ENCODE data around the gene METAP1. TPM values are rescaled to one million over a fixed set of nuclear protein-coding genes. Genes with fewer than 3 reads are reported as not detected.
"Not testable (repeated sequence)": the region's sequence is repeated elsewhere in the genome, so short reads cannot be mapped to it uniquely, and the experiment has no call there.

Gene METAP1
- 18.3 and 20.3 TPM in 2 replicates for total RNA-seq

- peak; percentile 68 to 93 for DNase-seq (ENCODE audit: low read depth in 2 of 2)
Measured at GRCh38 chr4:98995183-98996055, at the start of gene METAP1. Gene METAP1 (plus strand): TSS chr4:98995721. CDS start chr4:98995754, 33 bp downstream.

- DNase-seq (ENCODE audit: low read depth in 2 of 2) = no peak
Measured at GRCh38 chr4:98946359-98946758, 49.2 kb upstream of the METAP1 start.

- DNase-seq (ENCODE audit: low read depth in 2 of 2) = no peak
Measured at GRCh38 chr4:98950925-98951324, 44.6 kb upstream of the METAP1 start.

DNA sequence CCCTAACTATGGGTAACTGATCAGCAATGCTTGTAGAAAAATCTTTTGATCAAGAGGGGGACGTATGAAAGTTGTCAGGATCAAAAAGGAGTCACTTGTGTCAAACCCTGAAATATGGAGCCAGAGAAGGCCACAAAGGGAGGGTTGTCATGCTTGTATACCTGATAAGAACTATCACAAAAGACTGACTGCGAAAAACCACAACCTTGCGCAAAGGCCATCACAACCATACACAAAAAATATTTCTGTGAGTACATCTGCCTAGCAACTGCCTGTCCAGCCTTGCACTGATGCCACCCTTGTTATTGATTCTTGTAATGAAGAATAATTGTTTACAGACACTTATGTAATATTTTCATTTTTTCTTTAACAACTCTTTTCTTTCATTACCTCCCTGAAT, 43.8 kb upstream of the METAP1 start:
- no peak for DNase-seq (ENCODE audit: low read depth in 2 of 2)

GRCh38 chr4:98955229-98955628, 40.3 kb upstream of the METAP1 start:
- DNase-seq (ENCODE audit: low read depth in 2 of 2) = no peak

GRCh38 chr4:98958065-98958464, 37.5 kb upstream of the METAP1 start:
- DNase-seq (ENCODE audit: low read depth in 2 of 2) = no peak

DNA sequence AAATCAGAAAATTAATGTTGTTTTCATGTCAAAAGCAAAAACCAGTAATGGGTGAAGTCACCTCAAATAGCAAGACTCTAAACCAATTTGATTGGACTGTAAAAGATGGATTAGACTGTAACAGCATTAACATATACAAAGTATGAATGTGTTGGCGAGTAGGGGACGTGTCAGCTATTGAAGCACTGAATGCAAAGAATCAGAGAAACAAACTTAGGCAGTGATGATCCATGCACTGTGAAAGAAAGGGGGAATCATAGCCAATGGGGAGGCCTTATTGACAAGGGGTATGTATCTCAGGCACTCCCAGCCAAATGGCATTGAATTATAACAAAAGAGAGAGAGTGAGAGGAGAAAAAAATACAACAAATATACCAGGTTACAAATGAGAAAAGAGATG, 36.1 kb upstream of the METAP1 start:
- DNase-seq (ENCODE audit: low read depth in 2 of 2) = no peak

- DNase-seq (ENCODE audit: low read depth in 2 of 2) = no peak
Measured at GRCh38 chr4:98961770-98962169, 33.8 kb upstream of the METAP1 start.

GRCh38 chr4:98963538-98964433, 31.7 kb upstream of the METAP1 start:
- no peak for DNase-seq (ENCODE audit: low read depth in 2 of 2)

GRCh38 chr4:98966926-98967325, 28.6 kb upstream of the METAP1 start:
- DNase-seq (ENCODE audit: low read depth in 2 of 2) = no peak

DNA sequence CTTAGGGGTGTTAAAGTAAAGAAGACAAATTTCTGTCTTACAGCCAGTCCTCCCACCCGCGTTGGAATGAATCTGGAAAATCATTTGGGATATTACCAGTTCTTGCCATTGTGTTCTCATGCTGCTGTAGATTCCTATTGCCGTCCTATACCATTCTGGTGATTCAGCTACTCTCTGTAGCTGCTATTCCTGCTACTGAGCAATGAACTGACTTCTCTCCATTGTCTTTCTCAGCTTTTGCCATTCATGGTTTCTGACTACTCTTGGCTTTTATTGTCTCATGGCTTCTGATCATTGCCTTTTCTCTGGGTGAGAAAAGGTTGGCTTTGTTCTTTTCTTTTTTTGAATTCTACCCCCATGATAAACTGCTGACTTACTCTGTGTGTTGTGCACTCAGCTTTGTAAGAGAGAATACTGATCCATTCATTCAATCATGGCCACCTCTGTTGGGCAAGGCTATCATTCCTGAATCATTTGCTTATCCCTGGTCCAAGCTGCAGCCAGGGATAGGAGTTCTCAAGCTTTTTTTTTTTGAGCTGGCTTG, 27.7 kb upstream of the METAP1 start:
- DNase-seq (ENCODE audit: low read depth in 2 of 2) = no peak

DNA sequence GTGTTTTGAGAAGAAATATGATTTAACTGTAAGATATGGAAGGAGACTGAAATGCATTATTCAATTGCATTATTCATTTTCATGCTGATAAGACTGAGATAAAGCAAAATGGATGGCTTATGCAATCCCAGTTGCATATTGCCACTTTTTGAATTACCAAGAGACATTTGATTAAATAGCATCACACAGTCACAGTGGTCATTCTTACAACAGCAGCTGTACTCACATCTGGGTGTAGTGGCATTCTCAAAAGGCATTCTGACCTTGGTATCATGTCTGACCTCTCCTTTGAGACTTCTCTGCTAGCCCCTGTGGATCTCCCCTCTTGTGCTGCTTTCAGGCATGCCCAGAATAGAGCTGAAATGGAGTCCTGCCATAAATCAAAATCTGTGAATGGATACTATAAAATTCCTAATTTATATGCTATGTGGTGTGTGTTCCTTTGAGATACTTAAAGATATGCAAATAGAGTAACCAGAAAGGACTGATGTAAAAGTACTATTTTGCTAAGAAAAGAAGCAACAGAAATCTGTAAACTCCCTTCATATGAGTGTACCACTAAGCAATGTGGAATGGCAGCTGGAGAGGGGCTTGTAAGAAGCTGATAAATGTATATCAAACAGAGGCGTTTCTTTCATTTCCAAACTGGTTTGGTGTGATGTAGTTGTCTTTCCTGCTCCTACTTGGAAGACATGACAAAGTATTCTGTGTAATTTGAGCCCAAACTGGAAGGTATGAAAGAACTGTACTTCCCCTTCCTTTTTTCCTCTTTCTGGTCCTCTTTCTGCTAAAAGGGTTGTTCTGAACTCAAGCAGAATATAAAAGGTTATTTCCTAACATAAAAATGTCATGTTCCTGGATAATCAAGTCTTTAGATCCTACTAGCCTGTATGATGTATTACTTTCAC, 25.4 kb upstream of the METAP1 start:
- DNase-seq (ENCODE audit: low read depth in 2 of 2) = no peak

DNA sequence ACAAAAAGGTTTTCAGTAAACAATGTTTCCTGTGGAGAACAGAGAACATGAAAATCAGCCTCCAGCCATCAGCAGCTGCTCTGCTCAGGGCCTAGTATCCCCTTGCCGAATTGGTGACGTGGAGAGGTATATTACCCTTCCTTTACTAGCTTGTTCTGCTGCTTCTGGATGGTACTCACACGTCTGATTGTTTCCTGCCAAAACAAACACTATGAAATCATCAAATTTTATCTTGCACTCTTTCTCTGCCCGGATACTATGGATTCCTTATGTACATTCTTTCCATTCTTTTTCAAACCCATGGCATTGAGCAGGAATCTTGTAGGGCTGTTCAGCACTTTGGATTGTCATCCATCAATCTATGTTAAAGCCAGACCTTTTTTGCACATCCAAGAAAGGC, 18.8 kb upstream of the METAP1 start:
- DNase-seq (ENCODE audit: low read depth in 2 of 2) = no peak

DNA sequence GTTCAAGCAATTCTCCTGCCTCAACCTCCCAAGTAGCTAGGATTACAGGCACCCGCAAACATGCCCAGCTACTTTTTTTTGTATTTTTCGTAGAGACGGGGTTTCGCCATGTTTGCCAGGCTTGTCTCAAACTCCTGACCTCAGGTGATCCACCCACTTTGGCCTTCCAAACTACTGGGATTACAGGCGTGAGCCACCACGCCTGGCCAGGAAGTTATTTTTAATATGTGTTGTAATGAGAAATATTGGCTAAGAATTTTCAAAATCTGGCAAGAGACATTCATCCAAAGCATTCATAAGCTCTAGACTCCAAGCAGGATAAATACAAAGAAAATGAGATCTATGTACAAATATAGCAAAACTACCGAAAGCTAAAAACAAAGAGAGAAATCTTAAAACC, 18.0 kb upstream of the METAP1 start:
- no peak for DNase-seq (ENCODE audit: low read depth in 2 of 2)

DNA sequence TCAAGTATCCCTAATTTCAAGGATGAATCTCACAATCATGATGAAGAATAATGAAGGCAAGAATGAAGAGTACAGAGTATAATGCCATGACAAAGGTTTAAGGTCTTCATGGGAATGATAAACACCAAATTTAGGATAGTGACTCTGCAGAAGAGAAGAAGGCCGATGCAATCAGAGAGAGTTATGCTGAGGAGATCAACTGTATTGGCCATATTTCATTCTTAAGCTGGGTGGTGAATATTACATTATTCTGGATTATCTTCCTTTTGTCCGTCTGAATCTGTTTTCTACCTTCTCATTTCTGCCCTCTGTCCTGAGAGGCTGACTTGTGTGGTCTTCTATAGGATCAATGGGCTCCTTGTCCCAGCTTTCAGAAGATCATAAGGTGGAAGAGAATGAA, 7.8 kb upstream of the METAP1 start:
- no peak for DNase-seq (ENCODE audit: low read depth in 2 of 2)

- not testable (repeated sequence) for DNase-seq (ENCODE audit: low read depth in 2 of 2)
Measured at GRCh38 chr4:98992835-98993234, 2.7 kb upstream of the METAP1 start.

- no peak for DNase-seq (ENCODE audit: low read depth in 2 of 2)
Measured at GRCh38 chr4:98993419-98994071, 2.0 kb upstream of the METAP1 start.

- DNase-seq (ENCODE audit: low read depth in 2 of 2) = no peak
Measured at GRCh38 chr4:98994474-98995182, 893 bp upstream of the METAP1 start.

GRCh38 chr4:98996056-98996764, 689 bp downstream of the METAP1 start:
- DNase-seq (ENCODE audit: low read depth in 2 of 2) = peak in 1 of 2 donors; percentile 32
